ENCODE results near the gene PPP2R2D. TPM values are rescaled to one million over a fixed set of nuclear protein-coding genes. Genes with fewer than 3 reads are reported as not detected.

The PPP2R2D gene
- total RNA-seq, 4 donors from 2014 or later, result 18.6 to 27.5 (median 22.1) TPM

- TF ChIP-seq POLR2A (IDR thresholded peaks at IDR 0.05) (no peak), CTCF (IDR thresholded peaks at IDR 0.05) (no peak)
- Histone ChIP-seq H3K4me1 (no peaks in the 10 kb centered on the region), H3K9me3 (no peaks in the 10 kb centered on the region), H3K36me3 (no peaks in the 10 kb centered on the region), H3K27ac (no peak overlapping the region), H3K4me3 (no peak overlapping the region), H3K27me3 (peaks cover 0 to 76% (median 0%) of the 10 kb centered on the region in 4 donors)
- no peak for DNase-seq
- intact Hi-C loops (cut with DNase I), result no loop called here
- WGBS, 2 donors, result 70 to 84% methylated on average over 14 to 22 of the region's 33 CpGs
Measured at GRCh38 chr10:131857156-131858117, 43.4 kb upstream of the PPP2R2D start.

- H3K4me3 ChIP-seq, result no peak overlapping the region
- TF ChIP-seq CTCF (IDR thresholded peaks at IDR 0.05) (no peak), POLR2A (IDR thresholded peaks at IDR 0.05) (no peak)
- WGBS, 2 donors, result 61 to 67% methylated on average over 1 to 6 of the region's 11 CpGs
- H3K27me3 ChIP-seq, result peaks cover 0 to 79% (median 0%) of the 10 kb centered on the region in 4 donors
- no peaks in the 10 kb centered on the region for H3K4me1 ChIP-seq
- DNase-seq, result no peak
- H3K27ac ChIP-seq, result no peak overlapping the region
- H3K36me3 ChIP-seq, result no peaks in the 10 kb centered on the region
- no peaks in the 10 kb centered on the region for H3K9me3 ChIP-seq
- intact Hi-C loops (cut with DNase I), result no loop called here
Measured at GRCh38 chr10:131858118-131858515, 42.7 kb upstream of the PPP2R2D start.

GRCh38 chr10:131858583-131859340 is 42.0 kb upstream of the PPP2R2D start:
- Histone ChIP-seq H3K4me3 (no peak overlapping the region), H3K9me3 (no peaks in the 10 kb centered on the region), H3K27ac (no peak overlapping the region), H3K4me1 (no peaks in the 10 kb centered on the region), H3K27me3 (peaks cover 0 to 76% (median 0%) of the 10 kb centered on the region in 4 donors), H3K36me3 (no peaks in the 10 kb centered on the region)
- TF ChIP-seq POLR2A (IDR thresholded peaks at IDR 0.05), result no peak
- no peak for TF ChIP-seq CTCF (IDR thresholded peaks at IDR 0.05)
- intact Hi-C loops (cut with DNase I), result no loop called here
- WGBS, 2 donors, result 80 to 84% methylated on average over 23 to 24 of the region's 35 CpGs
- DNase-seq, result no peak

GRCh38 chr10:131859341-131860020 is 41.3 kb upstream of the PPP2R2D start:
- no peak for DNase-seq
- H3K36me3 ChIP-seq, result no peaks in the 10 kb centered on the region
- no peaks in the 10 kb centered on the region for H3K9me3 ChIP-seq
- intact Hi-C loops (cut with DNase I), result no loop called here
- WGBS, 2 donors, result 67 to 76% methylated on average over 5 to 6 of the region's 9 CpGs
- TF ChIP-seq POLR2A (IDR thresholded peaks at IDR 0.05) (no peak), CTCF (IDR thresholded peaks at IDR 0.05) (no peak)
- H3K4me1 ChIP-seq, result no peaks in the 10 kb centered on the region
- no peak overlapping the region for H3K4me3 ChIP-seq
- no peak overlapping the region for H3K27ac ChIP-seq
- H3K27me3 ChIP-seq, result peaks cover 0 to 74% (median 0%) of the 10 kb centered on the region in 4 donors
